H7 (cell line): ENCODE data around the gene PYGL. TPM values are rescaled to one million over a fixed set of nuclear protein-coding genes. Genes with fewer than 3 reads are reported as not detected.
"Not testable (repeated sequence)": the region's sequence is repeated elsewhere in the genome, so short reads cannot be mapped to it uniquely, and the experiment has no call there.

Experiments used
- DNase-seq: peaks from one replicate; pipeline ENCODE4 v3.0.0; 2012
- H3K27me3 ChIP-seq: 2 replicates; pipeline ENCODE4 v1.6.0; 2011; ENCODE audit warnings: mild to moderate bottlenecking, low read length; ENCODE audit not compliant: control insufficient read depth, insufficient read depth
- H3K36me3 ChIP-seq: replicated peaks from 2 replicates; pipeline ENCODE4 v1.5.1; 2011; ENCODE audit warnings: low read length; ENCODE audit not compliant: control insufficient read depth, insufficient read depth
- H3K4me3 ChIP-seq: 2 replicates; pipeline ENCODE4 v1.5.1; 2011; ENCODE audit warnings: low read depth, mild to moderate bottlenecking, control low read depth, low read length, moderate library complexity; ENCODE audit not compliant: insufficient read depth
- total RNA-seq: library from RNA; depleted of rRNA; stranded (reverse); fragments of >200 nt; shearing (Covaris generic); gene quantifications from 2 replicates; pipeline ENCODE4 v1.2.3, GENCODE V29; 2014

Gene PYGL
- total RNA-seq, 1 experiment from 2014 or later = 71.4 TPM

GRCh38 chr14:50924843-50925242, 19.4 kb downstream of the PYGL start:
- Histone ChIP-seq H3K36me3 (peaks cover 11% of the 10 kb centered on the region), H3K4me3 (no peak overlapping the region), H3K27me3 (no peaks in the 10 kb centered on the region)
- no peak for DNase-seq

GRCh38 chr14:50924236-50924635, 20.0 kb downstream of the PYGL start:
- Histone ChIP-seq H3K36me3 (peaks cover 11% of the 10 kb centered on the region), H3K4me3 (no peak overlapping the region), H3K27me3 (no peaks in the 10 kb centered on the region)
- DNase-seq = no peak

GRCh38 chr14:50922803-50923202, 21.5 kb downstream of the PYGL start:
- H3K36me3 ChIP-seq = peaks cover 6% of the 10 kb centered on the region
- H3K27me3 ChIP-seq = no peaks in the 10 kb centered on the region
- no peak overlapping the region for H3K4me3 ChIP-seq
- no peak for DNase-seq

- Histone ChIP-seq H3K4me3 (no peak overlapping the region), H3K27me3 (no peaks in the 10 kb centered on the region), H3K36me3 (peaks cover 17% of the 10 kb centered on the region)
- no peak for DNase-seq
Observed at GRCh38 chr14:50920482-50921230, 23.6 kb downstream of the PYGL start.

- H3K4me3 ChIP-seq, DNase-seq, H3K27me3 ChIP-seq: not testable (repeated sequence)
- peaks cover 24% of the 10 kb centered on the region for H3K36me3 ChIP-seq
Observed at GRCh38 chr14:50919524-50919923, 24.8 kb downstream of the PYGL start.

GRCh38 chr14:50917449-50917848, 26.8 kb downstream of the PYGL start:
- H3K36me3 ChIP-seq = peaks cover 25% of the 10 kb centered on the region
- no peaks in the 10 kb centered on the region for H3K27me3 ChIP-seq
- no peak overlapping the region for H3K4me3 ChIP-seq
- DNase-seq = no peak

GRCh38 chr14:50910495-50911420, 33.5 kb downstream of the PYGL start:
- Histone ChIP-seq H3K36me3 (peaks cover 36% of the 10 kb centered on the region), H3K4me3 (no peak overlapping the region), H3K27me3 (no peaks in the 10 kb centered on the region)
- DNase-seq = no peak

GRCh38 chr14:50906326-50907065, 37.8 kb downstream of the PYGL start:
- H3K27me3 ChIP-seq = no peaks in the 10 kb centered on the region
- H3K4me3 ChIP-seq = no peak overlapping the region
- peaks cover 21% of the 10 kb centered on the region for H3K36me3 ChIP-seq
- DNase-seq = no peak

- Histone ChIP-seq H3K4me3 (no peak overlapping the region), H3K27me3 (no peaks in the 10 kb centered on the region), H3K36me3 (peaks cover 20% of the 10 kb centered on the region)
- DNase-seq = no peak
Observed at GRCh38 chr14:50904719-50905118, 39.6 kb downstream of the PYGL start.

- Histone ChIP-seq H3K4me3 (no peak overlapping the region), H3K36me3 (peaks cover 3% of the 10 kb centered on the region), H3K27me3 (no peaks in the 10 kb centered on the region)
- no peak for DNase-seq
Observed at GRCh38 chr14:50901361-50901760, 42.9 kb downstream of the PYGL start.

- no peak for DNase-seq
- H3K27me3 ChIP-seq = no peaks in the 10 kb centered on the region
- no peaks in the 10 kb centered on the region for H3K36me3 ChIP-seq
- no peak overlapping the region for H3K4me3 ChIP-seq
Observed at GRCh38 chr14:50897658-50898175, 46.6 kb downstream of the PYGL start.

- DNase-seq, H3K27me3 ChIP-seq, H3K4me3 ChIP-seq, H3K36me3 ChIP-seq: not testable (repeated sequence)
Observed at GRCh38 chr14:50897005-50897404, 47.3 kb downstream of the PYGL start.

- not testable (repeated sequence) for H3K36me3 ChIP-seq, DNase-seq, H3K27me3 ChIP-seq, H3K4me3 ChIP-seq
Observed at GRCh38 chr14:50896421-50896820, 47.9 kb downstream of the PYGL start.

GRCh38 chr14:50892255-50892654, 52.0 kb downstream of the PYGL start:
- DNase-seq = peak; percentile 63
- Histone ChIP-seq H3K36me3 (no peaks in the 10 kb centered on the region), H3K27me3 (no peaks in the 10 kb centered on the region), H3K4me3 (no peak overlapping the region)
